ENCODE data around the gene GLB1L2. TPM values are rescaled to one million over a fixed set of nuclear protein-coding genes. Genes with fewer than 3 reads are reported as not detected.

GLB1L2 gene
- total and polyA plus RNA-seq, 8 donors = 4.2 to 10.1 (median 6.9) TPM

- TF ChIP-seq CTCF (IDR thresholded peaks at IDR 0.05) = no peak
- FAIRE-seq = no peak
- Histone ChIP-seq H3K36me3 (no peaks in the 10 kb centered on the region), H3K4me3 (no peak overlapping the region), H3K9me3 (no peaks in the 10 kb centered on the region), H3K27me3 (no peaks in the 10 kb centered on the region), H3K4me1 (no peaks in the 10 kb centered on the region), H3K27ac (no peak overlapping the region)
- intact Hi-C loops (cut with DNase I) = no loop called here
- no peak for DNase-seq
- no peak for ATAC-seq
- 86 to 88% methylated on average over 7 of the region's 7 CpGs for WGBS, 2 donors
These were observed 1.5 kb downstream of the GLB1L2 start for GRCh38 chr11:134333312-134333711.

GRCh38 chr11:134333946-134334345, 2.2 kb downstream of the GLB1L2 start:
- ATAC-seq (no peak), FAIRE-seq (no peak), DNase-seq (no peak)
- H3K4me3 ChIP-seq = no peak overlapping the region
- H3K27ac ChIP-seq = no peak overlapping the region
- WGBS, 2 donors = 83 to 85% methylated on average over 3 of the region's 3 CpGs
- no peaks in the 10 kb centered on the region for H3K27me3 ChIP-seq
- no peaks in the 10 kb centered on the region for H3K9me3 ChIP-seq
- no peaks in the 10 kb centered on the region for H3K36me3 ChIP-seq
- TF ChIP-seq CTCF (IDR thresholded peaks at IDR 0.05) = no peak
- intact Hi-C loops (cut with DNase I) = no loop called here
- no peaks in the 10 kb centered on the region for H3K4me1 ChIP-seq

- Histone ChIP-seq H3K36me3 (no peaks in the 10 kb centered on the region), H3K4me1 (no peaks in the 10 kb centered on the region), H3K27me3 (no peaks in the 10 kb centered on the region), H3K27ac (no peak overlapping the region), H3K9me3 (no peaks in the 10 kb centered on the region), H3K4me3 (no peak overlapping the region)
- FAIRE-seq = no peak
- no peak for TF ChIP-seq CTCF (IDR thresholded peaks at IDR 0.05)
- no peak for ATAC-seq
- 86 to 94% methylated on average over 10 of the region's 10 CpGs for WGBS, 2 donors
- intact Hi-C loops (cut with DNase I) = no loop called here
- DNase-seq = no peak
These were observed 3.2 kb downstream of the GLB1L2 start for GRCh38 chr11:134334796-134335571.

GRCh38 chr11:134337051-134337450, 5.3 kb downstream of the GLB1L2 start:
- H3K27ac ChIP-seq = no peak overlapping the region
- whole genome bisulfite sequencing, 2 donors = 85 to 91% methylated on average over 4 of the region's 4 CpGs
- H3K9me3 ChIP-seq = no peaks in the 10 kb centered on the region
- intact Hi-C loops (cut with DNase I) = no loop called here
- H3K4me1 ChIP-seq = no peaks in the 10 kb centered on the region
- DNase-seq (no peak), FAIRE-seq (no peak), ATAC-seq (no peak)
- H3K4me3 ChIP-seq = no peak overlapping the region
- H3K36me3 ChIP-seq = no peaks in the 10 kb centered on the region
- H3K27me3 ChIP-seq = no peaks in the 10 kb centered on the region
- no peak for TF ChIP-seq CTCF (IDR thresholded peaks at IDR 0.05)

- no peaks in the 10 kb centered on the region for H3K36me3 ChIP-seq
- no peaks in the 10 kb centered on the region for H3K9me3 ChIP-seq
- intact Hi-C loops (cut with DNase I) = no loop called here
- no peak overlapping the region for H3K27ac ChIP-seq
- H3K27me3 ChIP-seq = no peaks in the 10 kb centered on the region
- WGBS, 2 donors = 91% methylated on average over 15 of the region's 15 CpGs
- ATAC-seq (no peak), DNase-seq (no peak), FAIRE-seq (no peak)
- no peaks in the 10 kb centered on the region for H3K4me1 ChIP-seq
- no peak overlapping the region for H3K4me3 ChIP-seq
- no peak for TF ChIP-seq CTCF (IDR thresholded peaks at IDR 0.05)
These were observed 6.3 kb downstream of the GLB1L2 start for GRCh38 chr11:134338068-134338467.

Data from pancreas (tissue), 10 donors.